NOMO-1 treated with DMSO at 0.1 percent for 48 hours (cell line): ENCODE results near the gene NECAB2.

Experiments used
- DNase-seq: peaks from one replicate; lab custom pipeline; 2025; ENCODE audit not compliant: unreplicated experiment; lab: John Stamatoyannopoulos, UW

Gene NECAB2

GRCh38 chr16:84042308-84042878, 74.3 kb downstream of the NECAB2 start, which contains the start of gene SLC38A8:
Gene SLC38A8 (minus strand): TSS chr16:84042795. CDS start chr16:84042157, 638 bp downstream.
- no peak for DNase-seq

GRCh38 chr16:84042879-84043485, 74.9 kb downstream of the NECAB2 start:
- no peak for DNase-seq

GRCh38 chr16:84043486-84044117, 75.6 kb downstream of the NECAB2 start:
- DNase-seq, result no peak

GRCh38 chr16:84044118-84044488, 76.1 kb downstream of the NECAB2 start:
- no peak for DNase-seq

- DNase-seq, result no peak
Measured at GRCh38 chr16:84045001-84045817, 77.2 kb downstream of the NECAB2 start.

GRCh38 chr16:84045818-84046470, 77.9 kb downstream of the NECAB2 start:
- DNase-seq, result no peak

- DNase-seq, result no peak
Measured at GRCh38 chr16:84047206-84047605, 79.2 kb downstream of the NECAB2 start.

GRCh38 chr16:84047626-84048025, 79.6 kb downstream of the NECAB2 start:
- no peak for DNase-seq

- DNase-seq, result no peak
Measured at GRCh38 chr16:84048270-84048669, 80.2 kb downstream of the NECAB2 start.

GRCh38 chr16:84048871-84049270, 80.8 kb downstream of the NECAB2 start:
- DNase-seq, result no peak

- no peak for DNase-seq
Measured at GRCh38 chr16:84049403-84050060, 81.5 kb downstream of the NECAB2 start.

GRCh38 chr16:84050316-84050715, 82.3 kb downstream of the NECAB2 start:
- no peak for DNase-seq

- no peak for DNase-seq
Measured at GRCh38 chr16:84052071-84052622, 84.1 kb downstream of the NECAB2 start.
